AG09309 (cell line): Measurements from ENCODE around the gene ACAD11.

Source experiments
- DNase-seq: peaks from one replicate; pipeline ENCODE4 v3.0.0-alpha.2; 2010; ENCODE audit warnings: low read depth
- H3K4me3 ChIP-seq: 2 replicates; pipeline ENCODE4 v1.5.1; 2011; ENCODE audit warnings: mild to moderate bottlenecking, low read depth, low read length, moderate library complexity; ENCODE audit not compliant: control insufficient read depth
- CTCF ChIP-seq: IDR thresholded peaks from 2 replicates; pipeline ENCODE4 v1.5.1; 2011; ENCODE audit warnings: mild to moderate bottlenecking, low read depth, low read length, inconsistent platforms; ENCODE audit not compliant: insufficient read depth, control insufficient read depth; ENCODE audit errors: missing control alignments

The ACAD11 gene

DNA sequence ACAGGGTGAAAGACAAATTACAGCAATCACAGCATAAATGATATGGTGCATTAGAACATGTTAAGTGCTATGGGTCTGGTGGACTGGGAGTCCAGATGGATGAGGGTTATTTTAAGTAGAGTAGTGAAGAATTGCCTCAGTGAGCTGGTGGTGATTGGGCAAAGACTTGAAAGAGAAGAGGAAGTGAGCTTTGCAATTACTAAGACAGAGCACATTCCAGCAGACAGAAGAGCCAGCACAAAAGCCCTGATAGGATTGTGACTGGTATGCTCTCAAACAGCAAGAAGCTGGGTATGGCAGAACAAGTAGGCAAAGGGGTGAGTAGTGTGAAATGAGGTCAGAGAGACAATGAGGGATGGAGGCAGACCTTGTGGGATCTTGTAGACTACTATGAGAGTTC, 64.6 kb downstream of the ACAD11 start:
- DNase-seq, result peak; percentile 57
- H3K4me3 ChIP-seq, result no peak overlapping the region
- no peak for TF ChIP-seq CTCF

DNA sequence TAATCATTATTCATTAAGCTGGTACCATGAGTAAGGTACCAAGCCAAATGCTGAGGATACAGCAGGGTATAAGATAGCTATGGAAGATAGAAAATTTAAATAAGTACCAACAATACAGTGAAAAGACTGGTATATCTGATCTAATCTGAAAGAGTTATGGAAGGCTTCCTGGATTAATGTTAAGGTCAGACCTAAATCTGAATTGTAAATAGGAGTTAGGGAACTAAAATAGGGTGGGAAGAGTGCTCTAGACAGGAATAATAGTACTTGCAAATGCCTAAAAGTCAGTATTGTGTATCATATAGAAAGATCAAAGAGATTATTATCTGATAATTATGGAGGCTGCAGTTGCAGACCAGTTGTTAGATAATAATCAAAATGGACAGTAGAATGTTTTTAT, 65.1 kb downstream of the ACAD11 start:
- H3K4me3 ChIP-seq, result no peak overlapping the region
- no peak for TF ChIP-seq CTCF
- no peak for DNase-seq

- no peak overlapping the region for H3K4me3 ChIP-seq
- no peak for DNase-seq
- TF ChIP-seq CTCF, result no peak
Observed at GRCh38 chr3:132593947-132594323, 65.7 kb downstream of the ACAD11 start.

DNA sequence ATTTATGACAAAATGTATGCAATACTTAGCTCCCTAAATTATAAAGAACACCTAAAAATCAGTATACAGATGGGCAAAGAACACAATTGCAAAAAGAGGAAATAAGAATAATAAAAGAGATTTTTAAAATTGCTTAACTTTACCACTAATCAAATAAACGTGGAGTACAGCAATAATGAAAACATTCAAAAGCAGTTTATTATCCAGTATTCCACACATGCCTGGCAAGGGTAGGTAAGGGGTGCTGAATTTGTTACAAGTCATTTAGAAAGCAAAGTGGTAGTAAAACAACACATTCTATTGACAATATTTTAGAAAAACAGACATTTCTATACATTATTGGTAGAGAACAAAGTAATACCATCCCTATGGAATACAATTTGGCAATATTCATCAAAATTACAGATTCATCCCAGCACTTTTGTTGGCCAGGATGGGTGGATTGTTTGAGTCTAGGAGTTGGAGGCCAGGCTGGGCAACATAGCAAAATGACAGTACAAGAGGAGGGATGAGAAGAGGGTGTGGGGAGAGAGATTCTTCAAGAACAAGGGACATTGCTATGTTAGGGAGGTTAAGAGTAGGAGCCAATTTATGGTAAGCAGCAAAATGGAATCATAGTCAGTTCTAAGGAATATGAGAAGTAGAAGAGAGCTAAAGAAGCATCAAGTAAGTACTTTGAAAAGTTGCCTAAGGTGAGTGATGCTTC, 66.2 kb downstream of the ACAD11 start:
- DNase-seq, result no peak
- no peak overlapping the region for H3K4me3 ChIP-seq
- TF ChIP-seq CTCF, result no peak

- no peak for TF ChIP-seq CTCF
Observed at GRCh38 chr3:132592216-132592615, 67.4 kb downstream of the ACAD11 start.

GRCh38 chr3:132587401-132587800, 72.2 kb downstream of the ACAD11 start:
- no peak overlapping the region for H3K4me3 ChIP-seq
- TF ChIP-seq CTCF, result no peak
- DNase-seq, result no peak

More at GRCh38 chr3:132592216-132592615, 67.4 kb downstream of the ACAD11 start:
- no peak overlapping the region for H3K4me3 ChIP-seq
- DNase-seq, result no peak
